H1 (cell line): ENCODE results near the gene POLR3F. TPM values are rescaled to one million over a fixed set of nuclear protein-coding genes. Genes with fewer than 3 reads are reported as not detected.

Experiments
- CTCF ChIA-PET: fragments of 300-600 bp; sonication (Branson Sonifier 250); formaldehyde crosslinking; loops from one replicate; lab custom pipeline; 2021; ENCODE audit not compliant: partially characterized antibody; lab: Charles Lee
- POLR2A ChIA-PET: fragments of 300-600 bp; sonication (Branson Sonifier 250); formaldehyde crosslinking; loops from one replicate; lab custom pipeline; 2021; ENCODE audit warnings: inconsistent platforms; ENCODE audit not compliant: partially characterized antibody; lab: Charles Lee
- DNase-seq, 2 experiments: peaks; one replicate each; pipeline versions ENCODE4 v3.0.0 to v3.0.0-alpha.2; 2010 to 2022; ENCODE audit warnings: low spot score in 2 of 2, low read depth in 1 of 2, mixed read lengths in 1 of 2
- FAIRE-seq: peaks from 2 replicates; lab custom pipeline; 2011; peaks lifted over from hg19 to GRCh38; lab: Jason Lieb, UNC
- H2AFZ ChIP-seq: 2 replicates; pipeline ENCODE4 v1.8.1; 2012; ENCODE audit warnings: low read length, inconsistent platforms
- H2AK5ac ChIP-seq: 2 replicates; pipeline ENCODE4 v1.6.1; 2013; ENCODE audit warnings: low read depth, low read length
- H2BK120ac ChIP-seq: replicated peaks from 2 replicates; pipeline ENCODE3; 2013; ENCODE audit warnings: low read depth, low read length, inconsistent platforms
- H2BK12ac ChIP-seq: 2 replicates; pipeline ENCODE4 v1.6.1; 2013; ENCODE audit warnings: low read depth, low read length
- H2BK15ac ChIP-seq: 2 replicates; pipeline ENCODE4 v1.6.1; 2013; ENCODE audit warnings: low read length
- H2BK20ac ChIP-seq: 2 replicates; pipeline ENCODE4 v1.6.1; 2013; ENCODE audit warnings: low read length
- H2BK5ac ChIP-seq: 2 replicates; pipeline ENCODE4 v1.6.1; 2013; ENCODE audit warnings: low read depth, low read length
- H3K14ac ChIP-seq: 2 replicates; pipeline ENCODE4 v1.6.1; 2013; ENCODE audit warnings: inconsistent platforms; ENCODE audit not compliant: insufficient read length
- H3K18ac ChIP-seq: 2 replicates; pipeline ENCODE4 v1.6.1; 2013; ENCODE audit warnings: low read length; ENCODE audit errors: extremely low read depth
- H3K23ac ChIP-seq: 2 replicates; pipeline ENCODE4 v1.6.1; 2013; ENCODE audit warnings: inconsistent platforms; ENCODE audit not compliant: insufficient read length
- H3K23me2 ChIP-seq: 2 replicates; pipeline ENCODE4 v1.6.1; 2013; ENCODE audit warnings: low read depth, low read length
- H3K27ac ChIP-seq: 2 replicates; pipeline ENCODE4 v1.6.1; 2011; ENCODE audit warnings: low read depth, low read length, inconsistent platforms
- H3K27me3 ChIP-seq, 4 experiments: replicated peaks in 1 of 4; 1 replicate in 1 of 4; 2 replicates in 3 of 4; pipeline versions ENCODE4 v1.6.1 to v1.8.1; 2011 to 2013; ENCODE audit warnings: low read length in 3 of 4, mild to moderate bottlenecking in 3 of 4, inconsistent platforms in 2 of 4, mixed read lengths in 2 of 4, moderate library complexity in 1 of 4; ENCODE audit not compliant: control insufficient read depth in 3 of 4, insufficient read depth in 3 of 4; ENCODE audit errors: extremely low read depth in 1 of 4
- H3K36me3 ChIP-seq, 4 experiments: 2 replicates each; pipeline versions ENCODE4 v1.6.1 to v1.8.1; 2011 to 2013; ENCODE audit warnings: mild to moderate bottlenecking in 4 of 4, low read length in 3 of 4, moderate library complexity in 2 of 4, control low read depth in 1 of 4, inconsistent platforms in 1 of 4; ENCODE audit not compliant: insufficient read depth in 4 of 4, control insufficient read depth in 2 of 4
- H3K4ac ChIP-seq: replicated peaks from 2 replicates; pipeline ENCODE3; 2013; ENCODE audit warnings: low read length, low read depth, mixed read lengths, inconsistent platforms; ENCODE audit not compliant: insufficient read length
- H3K4me1 ChIP-seq, 4 experiments: replicated peaks in 1 of 4; 1 replicate in 1 of 4; 2 replicates in 3 of 4; pipeline versions ENCODE4 v1.6.1 to v1.8.1; 2011 to 2013; ENCODE audit warnings: low read length in 3 of 4, inconsistent platforms in 2 of 4, mixed read lengths in 1 of 4; ENCODE audit not compliant: insufficient read depth in 4 of 4, control insufficient read depth in 3 of 4
- H3K4me2 ChIP-seq, 2 experiments: 2 replicates each; pipeline versions ENCODE4 v1.6.1 to v1.8.1; 2011 to 2013; ENCODE audit warnings: low read depth in 2 of 2, low read length in 2 of 2, control low read depth in 1 of 2, inconsistent platforms in 1 of 2, mild to moderate bottlenecking in 1 of 2; ENCODE audit not compliant: insufficient read depth in 1 of 2
- H3K4me3 ChIP-seq, 4 experiments: fragments of 200-600, 300-600 bp in 1 of 4; sonication (generic), shearing (Covaris generic), sonication (Bioruptor Twin) in 1 of 4; 2 replicates each; pipeline versions ENCODE4 v1.5.1 to v1.8.1; 2011 to 2016; ENCODE audit warnings: low read length in 4 of 4, low read depth in 3 of 4, control low read depth in 2 of 4, inconsistent platforms in 2 of 4, mild to moderate bottlenecking in 2 of 4, mixed read lengths in 1 of 4, moderate library complexity in 1 of 4; ENCODE audit not compliant: insufficient read depth in 2 of 4; ENCODE audit errors: extremely low read depth in 1 of 4
- H3K56ac ChIP-seq: replicated peaks from 2 replicates; pipeline ENCODE3; 2013; ENCODE audit warnings: low read depth, mild to moderate bottlenecking, mixed read lengths, low read length, inconsistent platforms; ENCODE audit not compliant: insufficient read length
- H3K79me1 ChIP-seq: 2 replicates; pipeline ENCODE4 v1.6.1; 2013; ENCODE audit warnings: low read depth, low read length, control low read depth
- H3K79me2 ChIP-seq, 2 experiments: 2 replicates each; pipeline versions ENCODE4 v1.6.1 to v1.8.1; 2012 to 2013; ENCODE audit warnings: low read length in 2 of 2, mild to moderate bottlenecking in 2 of 2, inconsistent platforms in 1 of 2; ENCODE audit not compliant: insufficient read depth in 2 of 2, control insufficient read depth in 1 of 2
- H3K9ac ChIP-seq, 4 experiments: replicated peaks in 1 of 4; 1 replicate in 1 of 4; 2 replicates in 3 of 4; pipeline versions ENCODE4 v1.6.1 to v1.8.1; 2011 to 2013; ENCODE audit warnings: low read depth in 3 of 4, low read length in 3 of 4, control low read depth in 2 of 4, mild to moderate bottlenecking in 2 of 4, moderate library complexity in 2 of 4, inconsistent platforms in 1 of 4; ENCODE audit errors: extremely low read depth in 1 of 4
- H3K9me3 ChIP-seq, 2 experiments: 2 replicates each; pipeline versions ENCODE4 v1.6.1 to v1.8.1; 2012 to 2013; ENCODE audit warnings: mild to moderate bottlenecking in 2 of 2, moderate library complexity in 2 of 2, control low read depth in 1 of 2, inconsistent platforms in 1 of 2, low read depth in 1 of 2, low read length in 1 of 2, mixed read lengths in 1 of 2; ENCODE audit not compliant: insufficient read depth in 2 of 2
- H4K20me1 ChIP-seq, 2 experiments: replicated peaks in 1 of 2; 2 replicates each; pipeline versions ENCODE3 to v1.8.1; 2011 to 2013; ENCODE audit warnings: inconsistent platforms in 2 of 2, low read length in 2 of 2, mild to moderate bottlenecking in 1 of 2; ENCODE audit not compliant: insufficient read depth in 2 of 2, control insufficient read depth in 1 of 2
- H4K5ac ChIP-seq: 2 replicates; pipeline ENCODE4 v1.6.1; 2013; ENCODE audit warnings: low read length, low read depth, mixed read lengths, inconsistent platforms; ENCODE audit not compliant: insufficient read length
- H4K8ac ChIP-seq: 2 replicates; pipeline ENCODE4 v1.8.0; 2013; ENCODE audit warnings: mild to moderate bottlenecking, moderate library complexity, low read length, inconsistent platforms; ENCODE audit not compliant: insufficient read depth; ENCODE audit errors: extremely low read depth
- H4K91ac ChIP-seq: replicated peaks from 2 replicates; pipeline ENCODE3; 2013; ENCODE audit warnings: low read length, mixed read lengths, inconsistent platforms; ENCODE audit not compliant: insufficient read length
- CBX5 ChIP-seq: fragments of 300-800, 300-1000 bp; sonication (generic); IDR thresholded peaks from 2 replicates; pipeline ENCODE4 v1.7.1; 2016; ENCODE audit warnings: antibody characterized with exemption, low read length, low read depth
- CBX8 ChIP-seq: fragments of 300-800, 300-1000 bp; sonication (generic); IDR thresholded peaks from 2 replicates; pipeline ENCODE4 v1.7.1; 2016; ENCODE audit warnings: low read depth, low read length, borderline replicate concordance
- EGR1 ChIP-seq: IDR thresholded peaks from 2 replicates; pipeline ENCODE4 v1.6.1; 2011; ENCODE audit warnings: low read depth, low read length, borderline replicate concordance
- EP300 ChIP-seq, 2 experiments: IDR thresholded peaks; 1 replicate in 1 of 2; 2 replicates in 1 of 2; pipeline ENCODE4 v1.6.1; 2011 to 2012; ENCODE audit warnings: low read depth in 2 of 2, low read length in 2 of 2, mild to moderate bottlenecking in 2 of 2, borderline replicate concordance in 1 of 2, inconsistent platforms in 1 of 2, moderate library complexity in 1 of 2
- POLR2AphosphoS5 ChIP-seq: IDR thresholded peaks from 2 replicates; pipeline ENCODE4 v1.6.1; 2011; ENCODE audit warnings: low read depth, low read length
- RXRA ChIP-seq: IDR thresholded peaks from 2 replicates; pipeline ENCODE4 v1.6.1; 2011; ENCODE audit warnings: low read depth, mild to moderate bottlenecking, low read length, moderate library complexity; ENCODE audit not compliant: insufficient read depth
- SIX5 ChIP-seq: IDR thresholded peaks from 2 replicates; pipeline ENCODE4 v1.6.1; 2011; ENCODE audit warnings: mild to moderate bottlenecking, low read depth, low read length
- SP2 ChIP-seq: IDR thresholded peaks from 2 replicates; pipeline ENCODE4 v1.6.1; 2012; ENCODE audit warnings: mild to moderate bottlenecking, low read length, inconsistent platforms
- YY1 ChIP-seq: IDR thresholded peaks from 2 replicates; pipeline ENCODE4 v1.6.1; 2011; ENCODE audit warnings: low read depth, mild to moderate bottlenecking, low read length
- WGBS, 2 experiments: shearing (Covaris generic) in 1 of 2; methylation state at CpG; one replicate each; pipeline versions ENCODE4 v1.1.6 to v1.1.7; 2013 to 2015; ENCODE audit warnings: low lambda C conversion rate in 2 of 2, mixed read lengths in 2 of 2, inconsistent platforms in 1 of 2, low coverage in 1 of 2, missing lambda C conversion rate in 1 of 2; ENCODE audit not compliant: insufficient replicate concordance in 2 of 2, insufficient coverage in 1 of 2, insufficient read length in 1 of 2; ENCODE audit errors: extremely low coverage in 1 of 2, missing lambda C conversion rate in 1 of 2; 5-methylcytosine and 5-hydroxymethylcytosine counted together
- polyA plus RNA-seq, 7 experiments: library from polyadenylated mRNA; depleted of rRNA in 3 of 7; stranded (reverse) in 5 of 7; unstranded in 2 of 7; fragments of >200 nt in 5 of 7; fragments of 200-250 nt in 2 of 7; gene quantifications; 1 replicate in 5 of 7; 2 replicates in 1 of 7; 4 replicates in 1 of 7; pipeline versions ENCODE4 v1.2.1 to v1.2.3, GENCODE V29; 2011 to 2013; ENCODE audit warnings: missing spikeins in 2 of 7, mixed read lengths in 2 of 7
- total RNA-seq: library from RNA; stranded (reverse); fragmentation: NEBNext Ultra II Directional; extraction: Animal tissue kit (Norgen Biotek cat#: 25700); gene quantifications from 2 replicates; pipeline ENCODE4 v1.2.1, GENCODE V29; 2021
- TF ChIP-seq, protein P1 (sequence below), 3 experiments: IDR thresholded peaks; 1 replicate in 2 of 3; 2 replicates in 1 of 3; pipeline versions ENCODE4 v1.5.1 to v1.6.1; 2011; ENCODE audit warnings: low read length in 3 of 3, mild to moderate bottlenecking in 3 of 3, inconsistent platforms in 2 of 3, low read depth in 1 of 3, moderate library complexity in 1 of 3; ENCODE audit not compliant: insufficient read depth in 1 of 3; ENCODE audit errors: control extremely low read depth in 1 of 3
- TF ChIP-seq, protein P2 (sequence below): IDR thresholded peaks from 2 replicates; pipeline ENCODE4 v1.6.1; 2011; ENCODE audit warnings: low read depth, mild to moderate bottlenecking, low read length; ENCODE audit not compliant: insufficient read depth

Gene POLR3F
- total and polyA plus RNA-seq, 2 of the 8 experiments (the other 6 are each of a cell fraction or from before 2014, with no cell fraction given), result 5.7 to 14.0 TPM

DNA sequence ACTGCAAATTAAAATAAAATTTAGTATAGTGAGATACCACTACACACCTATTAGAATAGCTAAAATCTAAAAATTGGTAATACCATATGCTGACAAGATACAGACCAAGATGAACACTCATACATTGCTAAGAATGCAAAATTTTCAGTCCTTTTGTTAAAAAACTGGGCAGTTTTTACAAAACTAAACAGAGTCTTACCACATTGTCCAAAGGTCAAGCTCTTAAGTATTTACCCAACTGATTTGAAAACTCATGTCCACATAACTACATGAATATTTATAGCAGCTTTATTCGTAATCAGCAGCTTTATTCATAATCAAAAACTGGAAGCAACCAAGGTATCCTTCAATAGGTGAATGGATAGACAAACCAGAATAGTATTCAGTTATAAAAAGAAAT lies 10.0 kb downstream of the POLR3F start:
- no peak overlapping the region for H2BK120ac ChIP-seq
- H3K4me1 ChIP-seq, result no peaks in the 10 kb centered on the region
- no peaks in the 10 kb centered on the region for H3K9me3 ChIP-seq
- no peak overlapping the region for H3K18ac ChIP-seq
- H2AFZ ChIP-seq, result no peak overlapping the region
- H4K20me1 ChIP-seq, result no peaks in the 10 kb centered on the region
- no peak overlapping the region for H3K9ac ChIP-seq
- H3K4me3 ChIP-seq, result no peak overlapping the region
- H2BK15ac ChIP-seq, result no peak overlapping the region
- no peaks in the 10 kb centered on the region for H3K79me2 ChIP-seq
- H4K91ac ChIP-seq, result no peak overlapping the region
- H3K14ac ChIP-seq, result no peak overlapping the region
- H2BK5ac ChIP-seq, result no peak overlapping the region
- no peaks in the 10 kb centered on the region for H3K79me1 ChIP-seq
- H3K4me2 ChIP-seq, result no peak overlapping the region
- no peak overlapping the region for H2BK12ac ChIP-seq
- no peak overlapping the region for H2BK20ac ChIP-seq
- H3K4ac ChIP-seq, result no peak overlapping the region
- ChIA-PET POLR2A (interaction anchor here (1.0 to 1.7 kb wide), 3 partner anchors 9 to 20 kb away, joined by 3 to 6 read pairs (median 4); partner anchors contain the start of genes DZANK1, POLR3F and RBBP9), CTCF (interaction anchor here (0.6 to 0.7 kb wide), 2 partner anchors 28 to 73 kb away, joined by 3 read pairs; no protein-coding TSS in a partner anchor)
- H3K27me3 ChIP-seq, result no peaks in the 10 kb centered on the region
- H3K23ac ChIP-seq, result no peak overlapping the region
- 100% methylated on average over 1 of the region's 1 CpG; no CpG with 5 or more reads in 1 of the 2 experiments for WGBS, 2 experiments
- H3K27ac ChIP-seq, result no peak overlapping the region
- peaks cover 5 to 45% (median 29%) of the 10 kb centered on the region in 4 experiments for H3K36me3 ChIP-seq
- no peak for DNase-seq
- no peak overlapping the region for H3K56ac ChIP-seq
- no peaks in the 10 kb centered on the region for H3K23me2 ChIP-seq
- H4K5ac ChIP-seq, result no peak overlapping the region
- FAIRE-seq, result no peak
- H2AK5ac ChIP-seq, result no peak overlapping the region
- no peak overlapping the region for H4K8ac ChIP-seq
- no peak for TF ChIP-seq EGR1
- TF ChIP-seq CBX5, result no peak
- TF ChIP-seq EP300 (IDR thresholded peaks at IDR 0.05; ENCODE audit: borderline replicate concordance in 1 of 2, low read depth in 2 of 2, low read length in 2 of 2), result no peak
- TF ChIP-seq, protein P1, sequence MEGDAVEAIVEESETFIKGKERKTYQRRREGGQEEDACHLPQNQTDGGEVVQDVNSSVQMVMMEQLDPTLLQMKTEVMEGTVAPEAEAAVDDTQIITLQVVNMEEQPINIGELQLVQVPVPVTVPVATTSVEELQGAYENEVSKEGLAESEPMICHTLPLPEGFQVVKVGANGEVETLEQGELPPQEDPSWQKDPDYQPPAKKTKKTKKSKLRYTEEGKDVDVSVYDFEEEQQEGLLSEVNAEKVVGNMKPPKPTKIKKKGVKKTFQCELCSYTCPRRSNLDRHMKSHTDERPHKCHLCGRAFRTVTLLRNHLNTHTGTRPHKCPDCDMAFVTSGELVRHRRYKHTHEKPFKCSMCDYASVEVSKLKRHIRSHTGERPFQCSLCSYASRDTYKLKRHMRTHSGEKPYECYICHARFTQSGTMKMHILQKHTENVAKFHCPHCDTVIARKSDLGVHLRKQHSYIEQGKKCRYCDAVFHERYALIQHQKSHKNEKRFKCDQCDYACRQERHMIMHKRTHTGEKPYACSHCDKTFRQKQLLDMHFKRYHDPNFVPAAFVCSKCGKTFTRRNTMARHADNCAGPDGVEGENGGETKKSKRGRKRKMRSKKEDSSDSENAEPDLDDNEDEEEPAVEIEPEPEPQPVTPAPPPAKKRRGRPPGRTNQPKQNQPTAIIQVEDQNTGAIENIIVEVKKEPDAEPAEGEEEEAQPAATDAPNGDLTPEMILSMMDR (IDR thresholded peaks at IDR 0.05; ENCODE audit: control extremely low read depth in 1 of 3, insufficient read depth in 1 of 3, low read depth in 1 of 3, low read length in 3 of 3), result no peak
- no peak for TF ChIP-seq CBX8
- no peak for TF ChIP-seq SIX5
- TF ChIP-seq, protein P2, sequence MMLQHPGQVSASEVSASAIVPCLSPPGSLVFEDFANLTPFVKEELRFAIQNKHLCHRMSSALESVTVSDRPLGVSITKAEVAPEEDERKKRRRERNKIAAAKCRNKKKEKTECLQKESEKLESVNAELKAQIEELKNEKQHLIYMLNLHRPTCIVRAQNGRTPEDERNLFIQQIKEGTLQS, result no peak
- no peak for TF ChIP-seq SP2
- no peak for TF ChIP-seq YY1
- TF ChIP-seq POLR2AphosphoS5, result no peak
- no peak for TF ChIP-seq RXRA
